BJ (cell line): Measurements from ENCODE around the gene TBC1D32. TPM values are rescaled to one million over a fixed set of nuclear protein-coding genes. Genes with fewer than 3 reads are reported as not detected.

Experiments used
- CTCF ChIA-PET: fragments of 350-600 bp; formaldehyde crosslinking; extraction: SDS; loops from one replicate; lab custom pipeline; 2021; ENCODE audit warnings: antibody characterized with exemption, inconsistent platforms; lab: Yijun Ruan, JAX
- POLR2A ChIA-PET: fragments of 300-600 bp; sonication (Branson Sonifier 250); formaldehyde crosslinking; extraction: SDS; loops from one replicate; lab custom pipeline; 2021; ENCODE audit warnings: antibody characterized with exemption; lab: Charles Lee
- DNase-seq: peaks from one replicate; pipeline ENCODE4 v3.0.0-alpha.2; 2011; ENCODE audit warnings: low read depth
- H3K27me3 ChIP-seq: 2 replicates; pipeline ENCODE4 v1.6.0; 2011; ENCODE audit warnings: low read length; ENCODE audit not compliant: control insufficient read depth, insufficient read depth
- H3K36me3 ChIP-seq: 2 replicates; pipeline ENCODE4 v1.5.1; 2011; ENCODE audit warnings: low read length; ENCODE audit not compliant: control insufficient read depth, insufficient read depth
- H3K4me3 ChIP-seq: 2 replicates; pipeline ENCODE4 v1.5.1; 2011; ENCODE audit warnings: low read depth, mild to moderate bottlenecking, control low read depth, low read length
- polyA plus RNA-seq: library from polyadenylated mRNA; depleted of rRNA; stranded (reverse); fragments of >200 nt; gene quantifications from 2 replicates; pipeline ENCODE4 v1.2.3, GENCODE V29; 2011
- TF ChIP-seq, protein P1 (sequence below): IDR thresholded peaks from 2 replicates; pipeline ENCODE4 v1.5.1; 2011; ENCODE audit warnings: low read depth, mild to moderate bottlenecking, control low read depth, inconsistent platforms, low read length, moderate library complexity; ENCODE audit not compliant: insufficient read depth

The TBC1D32 gene
- polyA plus RNA-seq, 1 experiment = 1.6 TPM

DNA sequence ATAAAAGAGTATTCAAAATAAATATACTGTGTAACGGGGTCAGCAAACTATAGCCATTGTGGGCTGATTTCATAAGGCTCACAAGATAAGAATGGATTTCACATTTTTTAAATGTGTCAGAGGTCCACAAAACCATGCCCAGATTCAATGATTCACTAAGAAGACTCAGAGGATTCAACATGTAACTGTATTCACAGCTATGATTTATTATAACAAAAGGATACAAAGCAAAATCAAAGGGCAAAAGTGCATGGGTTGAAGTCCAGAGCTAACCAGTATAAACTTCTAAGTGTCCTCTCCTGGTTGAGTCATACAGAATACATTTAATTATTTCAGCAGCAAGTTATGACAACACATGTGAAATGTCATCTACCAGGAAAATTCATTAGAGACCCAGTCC lies 49.2 kb downstream of the TBC1D32 start:
- CTCF ChIA-PET = no interaction called here
- TF ChIP-seq, protein P1, sequence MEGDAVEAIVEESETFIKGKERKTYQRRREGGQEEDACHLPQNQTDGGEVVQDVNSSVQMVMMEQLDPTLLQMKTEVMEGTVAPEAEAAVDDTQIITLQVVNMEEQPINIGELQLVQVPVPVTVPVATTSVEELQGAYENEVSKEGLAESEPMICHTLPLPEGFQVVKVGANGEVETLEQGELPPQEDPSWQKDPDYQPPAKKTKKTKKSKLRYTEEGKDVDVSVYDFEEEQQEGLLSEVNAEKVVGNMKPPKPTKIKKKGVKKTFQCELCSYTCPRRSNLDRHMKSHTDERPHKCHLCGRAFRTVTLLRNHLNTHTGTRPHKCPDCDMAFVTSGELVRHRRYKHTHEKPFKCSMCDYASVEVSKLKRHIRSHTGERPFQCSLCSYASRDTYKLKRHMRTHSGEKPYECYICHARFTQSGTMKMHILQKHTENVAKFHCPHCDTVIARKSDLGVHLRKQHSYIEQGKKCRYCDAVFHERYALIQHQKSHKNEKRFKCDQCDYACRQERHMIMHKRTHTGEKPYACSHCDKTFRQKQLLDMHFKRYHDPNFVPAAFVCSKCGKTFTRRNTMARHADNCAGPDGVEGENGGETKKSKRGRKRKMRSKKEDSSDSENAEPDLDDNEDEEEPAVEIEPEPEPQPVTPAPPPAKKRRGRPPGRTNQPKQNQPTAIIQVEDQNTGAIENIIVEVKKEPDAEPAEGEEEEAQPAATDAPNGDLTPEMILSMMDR = no peak
- POLR2A ChIA-PET = no interaction called here

DNA sequence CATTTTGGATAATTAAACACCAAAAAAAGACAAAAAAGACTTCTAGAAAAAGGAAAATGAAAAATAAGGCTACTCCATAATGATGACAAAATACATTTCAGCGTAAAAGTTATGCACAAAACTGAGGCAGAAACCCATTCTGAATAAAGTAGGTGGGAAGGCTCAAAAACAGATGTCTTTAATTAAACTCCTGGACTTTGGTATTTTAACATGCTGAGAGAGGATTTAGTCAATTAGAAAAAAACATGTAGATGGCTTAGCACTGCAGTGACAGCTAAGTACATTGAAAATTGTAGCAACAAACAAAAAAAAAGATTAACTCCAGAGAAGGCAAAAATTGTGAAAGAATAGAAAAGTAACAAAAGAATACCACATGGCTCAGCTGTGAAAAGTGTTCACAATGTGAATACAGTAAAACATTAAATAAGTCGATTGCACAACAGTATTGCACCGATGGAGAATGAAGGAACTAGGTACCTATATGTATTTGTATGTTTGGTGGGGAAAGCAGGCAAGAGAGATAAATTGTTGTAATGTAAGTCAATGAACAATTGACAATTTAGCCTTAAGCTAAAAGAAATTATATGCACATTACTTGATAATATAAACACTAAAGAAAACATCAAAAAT lies 59.5 kb downstream of the TBC1D32 start:
- TF ChIP-seq, protein P1 = no peak
- H3K27me3 ChIP-seq = no peaks in the 10 kb centered on the region
- no peaks in the 10 kb centered on the region for H3K36me3 ChIP-seq
- no peak for DNase-seq
- ChIA-PET POLR2A (no interaction called here), CTCF (no interaction called here)
- H3K4me3 ChIP-seq = no peak overlapping the region

More for the DNA sequence above, 49.2 kb downstream of the TBC1D32 start:
- Histone ChIP-seq H3K4me3 (no peak overlapping the region), H3K27me3 (no peaks in the 10 kb centered on the region), H3K36me3 (no peaks in the 10 kb centered on the region)
- peak; percentile 17 for DNase-seq

DNA sequence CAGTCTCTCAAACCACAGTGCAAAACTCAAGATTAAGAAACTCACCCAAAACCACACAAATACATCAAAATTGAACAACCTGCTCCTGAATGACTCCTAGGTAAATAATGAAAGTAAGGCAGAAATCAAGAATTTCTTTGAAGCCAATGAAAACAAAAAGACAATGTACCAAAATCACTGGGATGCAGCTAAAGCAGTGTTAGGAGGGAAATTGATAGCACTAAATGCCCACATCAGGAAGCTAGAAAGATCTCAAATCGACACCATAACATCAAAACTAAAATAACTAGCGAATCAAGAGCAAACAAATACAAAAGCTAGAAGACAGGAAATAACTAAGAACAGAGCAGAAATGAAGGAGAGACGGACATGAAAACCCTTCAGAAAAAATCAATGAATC lies 70.5 kb downstream of the TBC1D32 start:
- ChIA-PET POLR2A (no interaction called here), CTCF (no interaction called here)
- TF ChIP-seq, protein P1 = no peak
- no peak for DNase-seq
- Histone ChIP-seq H3K4me3 (no peak overlapping the region), H3K36me3 (no peaks in the 10 kb centered on the region), H3K27me3 (no peaks in the 10 kb centered on the region)

DNA sequence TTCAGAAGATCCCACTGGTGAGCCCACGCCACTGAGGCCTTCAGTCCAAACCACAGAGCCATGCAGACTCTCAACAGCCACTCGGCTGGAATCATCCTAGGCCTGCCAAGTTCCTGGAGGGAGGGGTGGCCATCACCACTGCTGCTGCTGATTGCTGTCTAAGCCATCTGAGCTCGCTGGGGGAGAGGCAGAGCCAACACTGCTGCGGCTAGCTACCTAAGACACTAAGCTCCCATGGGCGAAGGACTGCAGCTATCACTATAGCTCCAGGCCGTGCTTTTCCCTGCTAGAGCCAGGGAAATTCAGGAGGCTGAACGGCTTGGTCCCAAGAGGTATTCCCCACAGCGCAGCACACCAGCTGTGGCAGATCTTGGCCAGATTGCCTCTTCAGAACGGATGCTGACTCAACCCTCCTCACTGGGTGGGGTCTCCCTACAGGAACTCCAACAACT lies 73.6 kb downstream of the TBC1D32 start:
- ChIA-PET POLR2A (no interaction called here), CTCF (no interaction called here)
- DNase-seq = no peak

DNA sequence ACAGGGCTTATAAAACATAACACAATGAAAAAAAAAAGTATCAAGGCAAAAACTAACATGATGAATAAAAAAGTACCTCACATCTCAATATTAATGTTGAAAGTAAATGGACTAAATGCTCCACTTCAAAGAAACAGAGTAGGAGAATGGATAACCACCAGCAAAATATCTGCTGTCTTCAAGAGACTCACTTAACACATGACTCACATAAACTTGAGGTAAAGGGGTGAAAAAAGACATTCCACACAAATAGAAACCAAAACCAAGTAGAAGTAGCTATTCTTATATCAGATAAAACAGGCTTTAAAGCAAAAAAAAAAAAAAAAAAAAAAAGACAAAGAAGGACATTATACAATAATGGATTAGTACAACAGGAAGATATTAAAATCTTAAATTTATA lies 86.9 kb downstream of the TBC1D32 start:
- CTCF ChIA-PET = no interaction called here
- H3K36me3 ChIP-seq = no peaks in the 10 kb centered on the region; the same call in 1 of the 2 replicates
- H3K27me3 ChIP-seq = no peaks in the 10 kb centered on the region
- H3K4me3 ChIP-seq = no peak overlapping the region
- POLR2A ChIA-PET = no interaction called here
- DNase-seq = no peak
- TF ChIP-seq, protein P1 = no peak

More for the DNA sequence above, 73.6 kb downstream of the TBC1D32 start:
- TF ChIP-seq, protein P1 = no peak
- Histone ChIP-seq H3K27me3 (no peaks in the 10 kb centered on the region), H3K36me3 (no peaks in the 10 kb centered on the region), H3K4me3 (no peak overlapping the region)
